ENCODE data around the gene NUP155.
"Not testable (repeated sequence)": the region's sequence is repeated elsewhere in the genome, so short reads cannot be mapped to it uniquely, and the experiment has no call there.

Gene NUP155

DNA sequence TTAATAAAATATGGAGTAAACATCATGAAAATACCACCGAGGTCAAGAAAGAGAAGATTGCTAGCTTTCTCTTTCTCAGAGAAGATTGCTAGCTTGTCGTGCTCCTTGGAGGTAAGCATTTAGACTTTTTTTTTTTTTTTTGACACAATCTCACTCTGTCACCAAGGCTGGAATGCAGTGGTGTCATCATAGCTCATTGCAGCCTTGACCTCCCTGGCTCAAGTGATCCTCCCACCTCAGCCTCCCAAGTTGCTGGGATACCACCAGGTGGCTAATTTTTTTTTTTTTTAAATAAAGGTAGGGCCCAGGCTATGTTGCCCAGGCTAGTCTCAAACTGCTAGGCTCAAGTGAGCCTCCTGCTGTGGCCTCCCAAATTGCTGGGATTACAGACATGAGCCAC, 95.4 kb downstream of the NUP155 start:
- POLR2A ChIA-PET, result interaction anchor here (0.6 kb wide), 1 partner anchor 330 kb away, joined by 3 read pairs; no protein-coding TSS in a partner anchor
- CTCF ChIA-PET, result interaction anchor here (0.6 to 0.7 kb wide), 6 partner anchors 23 to 403 kb away, joined by 3 to 7 read pairs (median 4); no protein-coding TSS in a partner anchor
- Histone ChIP-seq H3K9me3 (ENCODE audit: control insufficient read depth, insufficient read depth, low read depth, low read length) (no peaks in the 10 kb centered on the region), H3K4me3 (ENCODE audit: low read depth, low read length) (no peak overlapping the region), H3K36me3 (ENCODE audit: control insufficient read depth in 2 of 2, insufficient read depth in 1 of 2, low read length in 2 of 2) (no peaks in the 10 kb centered on the region), H3K4me1 (ENCODE audit: control insufficient read depth, insufficient read depth, low read length) (no peaks in the 10 kb centered on the region), H3K27ac (ENCODE audit: extremely low read depth, low read depth, low read length) (no peak overlapping the region)
- TF ChIP-seq KLF8 (tag by site-specific recombination; IDR thresholded peaks at IDR 0.05), result no peak
- peak; percentile 49 for TF ChIP-seq GLIS1 (tag by site-specific recombination; IDR thresholded peaks at IDR 0.05)

DNA sequence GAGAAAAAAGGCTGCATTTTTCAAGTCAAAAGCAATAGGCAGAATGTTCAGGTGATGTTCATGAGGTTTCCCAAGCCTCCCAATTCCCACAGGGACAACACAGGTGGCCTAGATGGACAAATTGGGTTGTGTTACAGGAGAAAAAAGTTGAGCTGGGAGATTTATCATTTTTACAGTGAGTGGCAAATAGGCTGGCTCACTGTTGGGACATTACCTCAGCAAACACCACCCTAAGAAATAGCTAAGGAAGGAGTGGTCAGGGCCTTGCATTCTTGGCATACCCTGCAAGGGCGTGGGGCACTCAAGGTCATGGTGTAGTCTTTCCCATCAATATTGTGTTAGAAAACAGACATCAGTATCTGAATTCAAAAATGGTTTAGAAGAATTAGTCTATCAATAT, 98.4 kb downstream of the NUP155 start:
- Histone ChIP-seq H3K9me3 (ENCODE audit: control insufficient read depth, insufficient read depth, low read depth, low read length) (no peaks in the 10 kb centered on the region), H3K4me1 (ENCODE audit: control insufficient read depth, insufficient read depth, low read length) (no peaks in the 10 kb centered on the region), H3K36me3 (ENCODE audit: control insufficient read depth in 2 of 2, insufficient read depth in 1 of 2, low read length in 2 of 2) (no peaks in the 10 kb centered on the region), H3K4me3 (ENCODE audit: low read depth, low read length) (no peak overlapping the region), H3K27ac (ENCODE audit: extremely low read depth, low read depth, low read length) (no peak overlapping the region)
- ChIA-PET CTCF (interaction anchor here (0.6 kb wide), 1 partner anchor 37 kb away, joined by 3 read pairs; no protein-coding TSS in a partner anchor), POLR2A (interaction anchor here (0.6 to 1.3 kb wide), 2 partner anchors 24 to 107 kb away, joined by 8 to 9 read pairs; partner anchors contain the start of genes CPLANE1 and WDR70)
- TF ChIP-seq MEIS1 (CRISPR knock-in tag; IDR thresholded peaks at IDR 0.05; ENCODE audit: borderline replicate concordance), result no peak
- TF ChIP-seq KLF1 (tag by site-specific recombination; IDR thresholded peaks at IDR 0.05), result peak; percentile 89
- TF ChIP-seq ZEB2 (tag by site-specific recombination; IDR thresholded peaks at IDR 0.05), result no peak

DNA sequence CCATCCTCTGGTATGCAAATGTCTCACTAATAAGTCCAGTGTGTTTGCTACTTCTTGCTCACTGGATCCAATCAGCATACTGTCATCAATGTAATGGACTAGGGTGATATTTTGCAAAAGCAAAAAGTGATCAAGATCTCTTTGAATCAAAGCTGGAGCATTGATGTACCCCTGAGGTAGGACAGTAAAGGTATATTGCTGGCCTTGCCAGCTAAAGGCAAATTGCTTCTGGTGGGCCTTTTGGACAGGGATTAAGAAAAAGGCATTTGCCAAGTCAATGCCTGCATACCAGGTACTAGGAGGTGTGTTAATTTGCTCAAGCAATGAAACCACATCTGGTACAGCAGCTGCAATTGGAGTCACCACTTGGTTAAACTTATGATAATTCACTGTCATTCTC, 102.8 kb downstream of the NUP155 start:
- H3K4me1 ChIP-seq (ENCODE audit: control insufficient read depth, insufficient read depth, low read length); POLR2A ChIA-PET: not testable (repeated sequence)
- CTCF ChIA-PET, result interaction anchor here (0.7 kb wide), 1 partner anchor 13 kb away, joined by 6 read pairs; no protein-coding TSS in a partner anchor

DNA sequence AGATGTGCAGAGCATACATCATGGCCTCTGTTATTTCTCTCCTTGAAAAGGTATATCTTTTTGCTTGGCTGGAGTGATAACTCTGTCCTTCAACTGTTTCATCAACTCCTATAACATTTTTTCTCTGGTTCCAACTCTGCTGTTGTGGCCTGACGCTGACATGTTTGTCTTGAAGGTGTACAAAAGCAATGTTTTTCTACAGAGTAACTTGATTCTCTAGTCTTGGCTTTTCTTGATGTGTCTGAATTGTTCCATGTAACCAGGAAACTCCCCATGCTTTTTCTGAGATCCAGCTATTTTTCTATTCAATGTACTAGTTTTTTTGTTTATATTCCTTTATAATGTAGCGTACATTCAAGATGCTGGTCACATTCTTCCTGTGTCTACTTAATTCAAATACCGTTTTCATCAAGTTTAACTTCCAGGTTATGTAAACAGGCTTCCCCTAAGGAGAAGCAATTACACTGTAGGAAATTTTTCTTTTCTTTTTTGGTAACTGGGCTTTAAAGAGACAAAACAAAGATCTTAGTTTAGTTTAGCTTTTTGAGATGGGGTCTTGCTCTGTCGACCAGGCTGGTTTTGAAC, 115.0 kb downstream of the NUP155 start:
- ChIA-PET CTCF (interaction anchor here (0.7 kb wide), 2 partner anchors 514 to 869 kb away, joined by 3 to 4 read pairs; no protein-coding TSS in a partner anchor), POLR2A (no interaction called here)
- Histone ChIP-seq H3K9me3 (ENCODE audit: control insufficient read depth, insufficient read depth, low read depth, low read length) (no peaks in the 10 kb centered on the region), H3K4me1 (ENCODE audit: control insufficient read depth, insufficient read depth, low read length) (no peaks in the 10 kb centered on the region), H3K4me3 (ENCODE audit: low read depth, low read length) (no peak overlapping the region), H3K27ac (ENCODE audit: extremely low read depth, low read depth, low read length) (no peak overlapping the region), H3K36me3 (ENCODE audit: control insufficient read depth in 2 of 2, insufficient read depth in 1 of 2, low read length in 2 of 2) (no peaks in the 10 kb centered on the region)
- TF ChIP-seq ZNF302 (tag by site-specific recombination; IDR thresholded peaks at IDR 0.05; ENCODE audit: low read depth) (no peak), KLF10 (tag by site-specific recombination; IDR thresholded peaks at IDR 0.05) (no peak), ZNF571 (tag by site-specific recombination; IDR thresholded peaks at IDR 0.05) (no peak), YY2 (tag by site-specific recombination; IDR thresholded peaks at IDR 0.05) (no peak), SP3 (tag by site-specific recombination; IDR thresholded peaks at IDR 0.05) (no peak), ZNF426 (tag by site-specific recombination; IDR thresholded peaks at IDR 0.05) (no peak), GLIS1 (tag by site-specific recombination; IDR thresholded peaks at IDR 0.05) (no peak), ZEB2 (tag by site-specific recombination; IDR thresholded peaks at IDR 0.05) (no peak), ZNF223 (tag by site-specific recombination; IDR thresholded peaks at IDR 0.05) (no peak), SP2 (tag by site-specific recombination; IDR thresholded peaks at IDR 0.05) (no peak), ZNF266 (tag by site-specific recombination; IDR thresholded peaks at IDR 0.05; ENCODE audit: low read depth) (no peak), SCRT1 (tag by site-specific recombination; IDR thresholded peaks at IDR 0.05; ENCODE audit: borderline replicate concordance) (no peak)
- TF ChIP-seq, protein P1, sequence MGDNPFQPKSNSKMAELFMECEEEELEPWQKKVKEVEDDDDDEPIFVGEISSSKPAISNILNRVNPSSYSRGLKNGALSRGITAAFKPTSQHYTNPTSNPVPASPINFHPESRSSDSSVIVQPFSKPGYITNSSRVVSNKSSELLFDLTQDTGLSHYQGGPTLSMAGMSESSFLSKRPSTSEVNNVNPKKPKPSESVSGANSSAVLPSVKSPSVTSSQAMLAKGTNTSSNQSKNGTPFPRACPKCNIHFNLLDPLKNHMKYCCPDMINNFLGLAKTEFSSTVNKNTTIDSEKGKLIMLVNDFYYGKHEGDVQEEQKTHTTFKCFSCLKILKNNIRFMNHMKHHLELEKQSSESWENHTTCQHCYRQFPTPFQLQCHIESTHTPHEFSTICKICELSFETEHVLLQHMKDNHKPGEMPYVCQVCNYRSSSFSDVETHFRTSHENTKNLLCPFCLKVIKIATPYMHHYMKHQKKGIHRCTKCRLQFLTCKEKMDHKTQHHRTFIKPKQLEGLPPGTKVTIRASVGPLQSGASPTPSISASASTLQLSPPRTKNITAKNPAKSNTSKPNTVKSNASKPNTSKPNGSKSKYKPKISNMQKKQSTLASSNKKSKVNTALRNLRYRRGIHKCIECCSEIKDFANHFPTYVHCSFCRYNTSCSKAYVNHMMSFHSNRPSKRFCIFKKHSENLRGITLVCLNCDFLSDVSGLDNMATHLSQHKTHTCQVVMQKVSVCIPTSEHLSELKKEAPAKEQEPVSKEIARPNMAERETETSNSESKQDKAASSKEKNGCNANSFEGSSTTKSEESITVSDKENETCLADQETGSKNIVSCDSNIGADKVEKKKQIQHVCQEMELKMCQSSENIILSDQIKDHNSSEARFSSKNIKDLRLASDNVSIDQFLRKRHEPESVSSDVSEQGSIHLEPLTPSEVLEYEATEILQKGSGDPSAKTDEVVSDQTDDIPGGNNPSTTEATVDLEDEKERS (tag by site-specific recombination; IDR thresholded peaks at IDR 0.05), result no peak
- TF ChIP-seq, protein P2, sequence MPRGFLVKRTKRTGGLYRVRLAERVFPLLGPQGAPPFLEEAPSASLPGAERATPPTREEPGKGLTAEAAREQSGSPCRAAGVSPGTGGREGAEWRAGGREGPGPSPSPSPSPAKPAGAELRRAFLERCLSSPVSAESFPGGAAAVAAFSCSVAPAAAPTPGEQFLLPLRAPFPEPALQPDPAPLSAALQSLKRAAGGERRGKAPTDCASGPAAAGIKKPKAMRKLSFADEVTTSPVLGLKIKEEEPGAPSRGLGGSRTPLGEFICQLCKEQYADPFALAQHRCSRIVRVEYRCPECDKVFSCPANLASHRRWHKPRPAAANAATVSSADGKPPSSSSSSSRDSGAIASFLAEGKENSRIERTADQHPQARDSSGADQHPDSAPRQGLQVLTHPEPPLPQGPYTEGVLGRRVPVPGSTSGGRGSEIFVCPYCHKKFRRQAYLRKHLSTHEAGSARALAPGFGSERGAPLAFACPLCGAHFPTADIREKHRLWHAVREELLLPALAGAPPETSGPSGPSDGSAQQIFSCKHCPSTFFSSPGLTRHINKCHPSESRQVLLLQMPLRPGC (tag by site-specific recombination; IDR thresholded peaks at IDR 0.05), result no peak

More for the DNA sequence above, 102.8 kb downstream of the NUP155 start:
- not testable (repeated sequence) for H3K27ac ChIP-seq (ENCODE audit: extremely low read depth, low read depth, low read length); H3K9me3 ChIP-seq (ENCODE audit: control insufficient read depth, insufficient read depth, low read depth, low read length); H3K4me3 ChIP-seq (ENCODE audit: low read depth, low read length); H3K36me3 ChIP-seq (ENCODE audit: control insufficient read depth in 2 of 2, insufficient read depth in 1 of 2, low read length in 2 of 2)
- peak; percentile 97 for TF ChIP-seq ZNF157 (tag by site-specific recombination; IDR thresholded peaks at IDR 0.05)
